MG63 (cell line): Measurements from ENCODE around the gene FGF10. TPM values are rescaled to one million over a fixed set of nuclear protein-coding genes. Genes with fewer than 3 reads are reported as not detected.
A peak's percentile ranks its signal among the peaks of the same experiment; 100 is the strongest.

ENCODE experiments used
- DNase-seq: peaks from one replicate; pipeline ENCODE4 v3.0.0-alpha.2; 2020
- H3K27me3 ChIP-seq: fragments of 250-450 bp; sonication (Bioruptor Pico); 2 replicates; pipeline ENCODE4 v1.5.1; 2020; ENCODE audit warnings: mild to moderate bottlenecking, moderate library complexity
- H3K36me3 ChIP-seq: fragments of 250-450 bp; sonication (Bioruptor Pico); 2 replicates; pipeline ENCODE4 v1.5.1; 2020; ENCODE audit warnings: mild to moderate bottlenecking, moderate library complexity
- H3K4me3 ChIP-seq: fragments of 250-450 bp; sonication (Bioruptor Pico); 2 replicates; pipeline ENCODE4 v1.5.1; 2020; ENCODE audit warnings: mild to moderate bottlenecking, moderate library complexity
- H3K9me3 ChIP-seq: fragments of 250-450 bp; sonication (Bioruptor Pico); 2 replicates; pipeline ENCODE4 v1.5.1; 2020; ENCODE audit warnings: mild to moderate bottlenecking, moderate library complexity
- total RNA-seq: library from RNA; depleted of rRNA; stranded (reverse); fragments of >200 nt; shearing (Covaris generic); gene quantifications from 2 replicates; pipeline ENCODE4 v1.2.3, GENCODE V29; 2014; ENCODE audit warnings: low replicate concordance

FGF10 gene
- total RNA-seq, 1 experiment from 2014 or later: not detected

DNA sequence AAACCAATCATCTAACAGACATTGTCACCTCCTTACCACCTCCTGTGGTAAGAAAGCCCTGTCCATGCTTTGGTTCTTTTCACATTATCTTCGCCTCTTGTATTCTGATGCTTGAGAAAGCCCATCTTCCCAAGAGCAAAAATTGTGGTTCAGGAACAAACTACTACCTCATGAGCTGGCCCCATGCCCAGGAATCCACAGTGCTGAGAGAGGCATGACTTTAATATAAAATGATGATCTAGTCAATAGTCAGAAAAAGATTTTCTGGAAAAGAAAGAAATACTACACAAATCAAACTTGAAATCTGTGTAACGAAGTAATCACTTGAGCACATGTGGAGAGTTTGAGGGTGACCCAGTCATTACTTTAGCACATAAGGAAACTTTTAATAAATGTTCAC, 94.7 kb downstream of the FGF10 start:
- Histone ChIP-seq H3K9me3 (peaks cover 2% of the 10 kb centered on the region; the same call in 1 of the 2 replicates), H3K27me3 (no peaks in the 10 kb centered on the region), H3K4me3 (no peak overlapping the region), H3K36me3 (no peaks in the 10 kb centered on the region)
- peak; percentile 53 for DNase-seq

DNA sequence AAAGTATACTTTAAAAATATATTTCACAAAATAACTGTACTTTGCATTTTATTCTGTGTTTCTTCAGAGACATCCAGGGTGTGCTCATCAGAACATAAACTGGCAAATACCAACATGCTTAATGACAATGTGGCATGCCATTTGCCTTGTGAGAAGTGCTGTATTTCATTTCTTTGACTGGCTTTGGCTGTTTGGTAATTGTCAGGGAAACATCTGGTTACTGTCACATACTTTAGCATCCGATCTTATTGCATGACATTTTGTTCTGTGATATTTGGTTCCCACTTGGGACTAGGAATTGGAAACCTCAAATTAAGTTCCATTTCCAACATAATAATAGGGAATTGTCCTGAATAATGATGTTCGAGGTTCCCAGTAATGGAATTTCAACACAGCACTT, 96.5 kb downstream of the FGF10 start:
- Histone ChIP-seq H3K27me3 (no peaks in the 10 kb centered on the region), H3K4me3 (no peak overlapping the region), H3K9me3 (peaks cover 2% of the 10 kb centered on the region; the same call in 1 of the 2 replicates), H3K36me3 (no peaks in the 10 kb centered on the region)
- DNase-seq: no peak

GRCh38 chr5:44278469-44278868, 110.8 kb downstream of the FGF10 start:
- H3K4me3 ChIP-seq: no peak overlapping the region
- no peaks in the 10 kb centered on the region for H3K36me3 ChIP-seq
- no peak for DNase-seq
- H3K9me3 ChIP-seq: no peaks in the 10 kb centered on the region
- no peaks in the 10 kb centered on the region for H3K27me3 ChIP-seq

- no peaks in the 10 kb centered on the region for H3K36me3 ChIP-seq
- no peak for DNase-seq
- H3K9me3 ChIP-seq: no peaks in the 10 kb centered on the region
- H3K27me3 ChIP-seq: no peaks in the 10 kb centered on the region
- H3K4me3 ChIP-seq: no peak overlapping the region
Observed at GRCh38 chr5:44275908-44276307, 113.3 kb downstream of the FGF10 start.

GRCh38 chr5:44275329-44275728, 113.9 kb downstream of the FGF10 start:
- no peaks in the 10 kb centered on the region for H3K36me3 ChIP-seq
- no peak overlapping the region for H3K4me3 ChIP-seq

GRCh38 chr5:44267909-44268308, 121.3 kb downstream of the FGF10 start:
- DNase-seq: no peak
- no peaks in the 10 kb centered on the region for H3K27me3 ChIP-seq
- no peaks in the 10 kb centered on the region for H3K36me3 ChIP-seq
- no peaks in the 10 kb centered on the region for H3K9me3 ChIP-seq
- H3K4me3 ChIP-seq: no peak overlapping the region

More at GRCh38 chr5:44275329-44275728, 113.9 kb downstream of the FGF10 start:
- Histone ChIP-seq H3K9me3 (no peaks in the 10 kb centered on the region), H3K27me3 (no peaks in the 10 kb centered on the region)
- no peak for DNase-seq

DNA sequence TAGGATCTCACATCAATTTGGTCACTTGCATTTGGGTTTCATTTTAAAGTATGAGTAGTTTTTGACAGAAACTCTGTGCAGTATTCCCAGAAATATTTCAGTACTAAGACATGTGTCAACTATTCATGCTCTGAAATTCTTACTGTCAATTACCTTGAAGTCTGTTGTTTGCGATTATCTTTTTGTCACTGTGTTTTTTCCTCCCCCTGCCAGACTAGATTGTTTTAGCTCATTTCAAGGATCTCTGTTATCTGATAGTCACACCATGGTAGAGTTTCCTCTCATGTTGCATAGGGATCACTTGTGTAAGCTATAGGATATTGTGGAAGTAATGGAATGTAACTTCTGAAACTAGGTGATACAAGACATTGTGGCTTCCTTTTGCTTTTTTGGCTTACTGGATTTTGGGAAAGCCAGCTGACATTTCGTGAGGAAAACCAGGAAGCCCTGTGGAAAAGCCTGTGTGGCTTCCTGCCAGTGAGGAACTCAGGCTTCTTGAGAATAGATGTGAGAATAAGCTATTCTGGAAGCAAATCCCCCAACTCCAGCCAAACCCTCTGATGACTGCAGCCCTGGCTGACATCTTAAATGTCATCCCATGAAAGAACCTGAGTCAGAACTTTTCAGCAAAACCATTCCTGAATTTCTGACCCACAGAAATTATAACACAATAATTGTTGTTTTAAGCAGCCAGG, 122.2 kb downstream of the FGF10 start:
- peak; percentile 5 for DNase-seq
- Histone ChIP-seq H3K36me3 (no peaks in the 10 kb centered on the region), H3K9me3 (no peaks in the 10 kb centered on the region), H3K4me3 (no peak overlapping the region), H3K27me3 (no peaks in the 10 kb centered on the region)

DNA sequence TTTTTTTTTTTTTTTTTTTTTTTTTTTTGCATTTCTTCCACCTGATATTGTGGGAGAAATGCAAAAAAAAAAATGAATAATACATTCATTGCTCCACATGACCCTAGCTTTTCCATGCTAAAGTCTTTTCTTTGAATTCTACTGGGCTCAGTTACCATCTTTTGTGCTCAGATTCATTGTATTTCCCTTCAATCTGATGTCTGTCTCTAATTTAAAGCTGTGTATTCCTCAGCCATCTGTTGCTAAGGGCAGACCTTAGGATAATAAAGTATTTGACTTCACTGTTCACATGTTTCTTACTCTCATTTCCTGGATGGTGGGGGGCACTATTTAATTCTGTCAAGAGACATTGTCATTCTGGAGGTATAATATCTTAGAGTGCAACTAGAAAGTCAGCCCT, 123.5 kb downstream of the FGF10 start:
- Histone ChIP-seq H3K27me3 (no peaks in the 10 kb centered on the region), H3K36me3 (no peaks in the 10 kb centered on the region), H3K4me3 (no peak overlapping the region), H3K9me3 (no peaks in the 10 kb centered on the region)
- no peak for DNase-seq

DNA sequence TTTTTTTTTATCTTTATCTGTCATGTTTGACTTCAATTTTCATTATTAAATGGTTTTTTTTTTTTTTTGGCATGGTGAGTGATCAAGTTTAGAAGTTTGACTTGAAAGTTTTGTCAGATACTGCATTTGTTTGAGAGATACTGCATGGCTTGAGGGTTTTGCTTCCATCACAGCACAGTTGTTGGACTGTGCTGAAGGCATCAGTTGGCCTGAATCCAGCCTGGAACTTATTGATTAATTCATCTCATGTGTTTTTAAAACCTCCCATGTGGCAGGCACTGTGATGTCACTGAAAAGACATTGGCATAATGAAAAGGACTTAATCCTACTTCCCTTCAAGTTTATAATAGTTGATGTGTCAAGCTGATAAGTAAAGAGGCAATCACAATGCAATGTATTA, 128.4 kb downstream of the FGF10 start:
- no peak for DNase-seq
- H3K36me3 ChIP-seq: no peaks in the 10 kb centered on the region
- no peak overlapping the region for H3K4me3 ChIP-seq
- no peaks in the 10 kb centered on the region for H3K27me3 ChIP-seq
- no peaks in the 10 kb centered on the region for H3K9me3 ChIP-seq

DNA sequence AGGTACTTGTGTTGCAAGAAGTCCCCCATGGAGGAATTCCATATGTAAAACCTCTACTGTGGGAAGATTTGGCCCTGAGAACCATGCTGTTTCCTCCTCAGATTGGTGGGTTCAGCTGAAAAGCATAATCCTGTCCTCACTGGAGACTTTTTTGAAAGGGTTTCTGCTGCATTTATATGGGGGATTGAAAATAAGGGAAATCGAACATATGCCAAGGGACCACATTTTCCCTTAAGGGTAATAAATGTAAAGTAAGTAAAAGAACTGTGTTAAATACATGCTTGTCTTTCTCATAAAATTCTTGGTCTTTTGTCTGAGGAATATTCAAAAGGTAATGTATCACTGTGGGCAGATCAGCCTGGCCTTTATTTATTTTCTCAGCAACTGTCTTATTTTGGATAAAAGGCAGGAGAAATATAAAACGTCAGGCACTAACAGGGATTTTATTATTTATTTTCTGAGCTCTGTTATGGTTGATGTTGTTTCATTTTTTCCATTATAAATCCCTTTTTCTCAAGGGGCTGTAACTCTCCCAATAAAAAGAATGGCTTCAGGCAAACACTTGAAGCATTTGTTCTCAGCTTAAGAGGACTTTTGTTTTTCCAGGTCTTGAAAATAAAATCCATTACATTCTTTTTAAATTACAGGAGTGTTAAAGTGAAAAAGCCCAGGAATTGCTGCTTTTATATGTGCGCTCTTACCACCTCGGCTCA, 131.4 kb downstream of the FGF10 start:
- no peak overlapping the region for H3K4me3 ChIP-seq
- no peaks in the 10 kb centered on the region for H3K36me3 ChIP-seq
- no peaks in the 10 kb centered on the region for H3K9me3 ChIP-seq
- no peaks in the 10 kb centered on the region for H3K27me3 ChIP-seq
- DNase-seq: no peak

DNA sequence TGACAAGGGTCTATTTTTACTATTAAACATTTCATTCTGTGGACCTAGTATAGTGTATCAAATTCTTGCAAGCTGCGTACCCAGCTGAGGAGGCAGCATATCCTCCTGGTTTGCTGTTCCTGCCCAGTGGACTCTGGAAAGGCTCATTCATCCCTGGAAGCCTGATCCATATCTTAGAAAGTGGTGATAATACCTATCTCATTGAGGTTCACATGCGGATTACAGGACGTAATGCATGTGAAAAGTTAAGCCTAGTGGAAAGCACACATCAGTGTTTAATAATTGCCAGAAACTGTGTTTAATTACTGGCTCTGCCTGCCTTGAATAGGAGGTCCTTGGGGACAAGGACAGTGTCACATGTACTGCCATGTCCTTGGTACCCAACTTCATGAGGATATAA, 132.0 kb downstream of the FGF10 start:
- no peaks in the 10 kb centered on the region for H3K9me3 ChIP-seq
- no peak for DNase-seq
- no peak overlapping the region for H3K4me3 ChIP-seq
- H3K36me3 ChIP-seq: no peaks in the 10 kb centered on the region
- H3K27me3 ChIP-seq: no peaks in the 10 kb centered on the region
